K562 (cell line): ENCODE measurements around the gene ST3GAL5. TPM values are rescaled to one million over a fixed set of nuclear protein-coding genes. Genes with fewer than 3 reads are reported as not detected.

Experiments used
- CHD4 ChIP-seq: fragments of 200-600 bp; sonication (generic); IDR thresholded peaks from 3 replicates; pipeline ENCODE4 v1.6.1; 2012; ENCODE audit warnings: low read depth, mild to moderate bottlenecking, mixed read lengths, low read length, inconsistent platforms; ENCODE audit not compliant: insufficient read depth, insufficient replicate concordance, poor library complexity, severe bottlenecking
- NCOA2 ChIP-seq, 2 experiments: fragments of 450-650 bp; IDR thresholded peaks; 2 replicates each; pipeline ENCODE4 v1.6.1; 2018; ENCODE audit warnings: mild to moderate bottlenecking in 2 of 2, moderate library complexity in 1 of 2; ENCODE audit not compliant: partially characterized antibody in 2 of 2
- RB1 ChIP-seq: fragments of 450-650 bp; IDR thresholded peaks from 2 replicates; pipeline ENCODE4 v1.6.1; 2017; ENCODE audit warnings: low read depth, mild to moderate bottlenecking
- ZNF253 ChIP-seq: fragments of 250-450 bp; sonication (Bioruptor Pico); conservative IDR thresholded peaks from 2 replicates; pipeline ENCODE4 v1.6.1; 2021; ENCODE audit warnings: mild to moderate bottlenecking
- ZNF445 ChIP-seq: fragments of 250-450 bp; sonication (Bioruptor Pico); IDR thresholded peaks from 2 replicates; pipeline ENCODE4 v1.4.0; 2020; ENCODE audit warnings: low read depth, mild to moderate bottlenecking, moderate library complexity
- polyA plus RNA-seq, 8 experiments: library from polyadenylated mRNA; depleted of rRNA in 4 of 8; stranded (reverse) in 5 of 8; unstranded in 3 of 8; fragments of >200 nt; fragmentation: Nextera tagmentation in 2 of 8; fragmentation: Illumina TruSeq in 1 of 8; extraction: Ambion mirVana in 2 of 8; extraction: Trizol in 1 of 8; gene quantifications; 2 replicates each; pipeline versions ENCODE4 v1.2.1 to v1.2.3, GENCODE V29; 2011 to 2014; ENCODE audit warnings: inconsistent platforms in 1 of 8, missing spikeins in 1 of 8
- total RNA-seq, 7 experiments: library from RNA; depleted of rRNA in 6 of 7; stranded (reverse); fragments of >200 nt in 6 of 7; fragmentation: Illumina TruSeq in 2 of 7; extraction: Trizol in 2 of 7; gene quantifications; 2 replicates each; pipeline versions ENCODE4 v1.2.1 to v1.2.3, GENCODE V29; 2011 to 2021; ENCODE audit warnings: low replicate concordance in 1 of 7
- TF ChIP-seq, protein P1 (sequence below): sonication (generic); formaldehyde crosslinking; IDR thresholded peaks from 2 replicates; pipeline ENCODE4 v1.8.0; 2023; ENCODE audit warnings: missing genetic modification reagents, mild to moderate bottlenecking, borderline replicate concordance

ST3GAL5 gene
- total and polyA plus RNA-seq, 9 of the 15 experiments (the other 6 are each of a cell fraction or from before 2014, with no cell fraction given), result 1.6 to 10.0 (median 4.2) TPM

DNA sequence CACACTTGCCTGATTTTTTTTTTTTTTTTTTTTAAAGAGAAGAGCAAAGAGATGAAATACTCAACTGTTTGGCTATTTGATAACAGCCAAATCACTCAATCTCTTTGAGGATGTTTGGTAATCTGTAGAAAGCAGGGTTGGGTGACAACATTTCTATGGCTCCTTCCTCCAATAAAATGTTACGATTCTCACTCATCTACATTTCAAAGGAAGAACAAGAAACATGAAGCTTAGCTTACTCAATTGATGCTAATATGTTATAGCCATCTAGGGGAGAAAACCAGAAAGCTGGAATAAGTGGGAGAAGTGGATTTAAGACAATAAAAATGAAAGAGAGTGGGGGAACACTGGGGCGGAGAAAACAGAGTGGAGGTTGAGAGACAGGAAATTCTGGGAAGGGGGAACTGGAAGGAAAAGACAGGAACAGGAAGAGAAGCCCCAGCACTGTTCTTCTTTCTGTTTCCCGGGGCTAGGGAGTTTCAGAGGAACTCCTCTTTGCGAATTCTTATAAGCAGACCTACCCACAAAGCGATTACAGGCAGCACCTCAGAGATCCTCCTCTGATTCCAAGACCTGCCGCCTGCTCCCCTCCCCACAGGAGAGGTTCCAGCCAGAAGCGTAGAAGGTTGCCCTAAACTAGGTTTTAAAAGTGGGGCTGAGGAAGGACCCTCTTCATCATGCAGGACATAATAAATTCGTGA lies 13.3 kb downstream of the ST3GAL5 start (continued):
- TF ChIP-seq ZNF445 (CRISPR knock-in tag), result no peak
- TF ChIP-seq, protein P1, sequence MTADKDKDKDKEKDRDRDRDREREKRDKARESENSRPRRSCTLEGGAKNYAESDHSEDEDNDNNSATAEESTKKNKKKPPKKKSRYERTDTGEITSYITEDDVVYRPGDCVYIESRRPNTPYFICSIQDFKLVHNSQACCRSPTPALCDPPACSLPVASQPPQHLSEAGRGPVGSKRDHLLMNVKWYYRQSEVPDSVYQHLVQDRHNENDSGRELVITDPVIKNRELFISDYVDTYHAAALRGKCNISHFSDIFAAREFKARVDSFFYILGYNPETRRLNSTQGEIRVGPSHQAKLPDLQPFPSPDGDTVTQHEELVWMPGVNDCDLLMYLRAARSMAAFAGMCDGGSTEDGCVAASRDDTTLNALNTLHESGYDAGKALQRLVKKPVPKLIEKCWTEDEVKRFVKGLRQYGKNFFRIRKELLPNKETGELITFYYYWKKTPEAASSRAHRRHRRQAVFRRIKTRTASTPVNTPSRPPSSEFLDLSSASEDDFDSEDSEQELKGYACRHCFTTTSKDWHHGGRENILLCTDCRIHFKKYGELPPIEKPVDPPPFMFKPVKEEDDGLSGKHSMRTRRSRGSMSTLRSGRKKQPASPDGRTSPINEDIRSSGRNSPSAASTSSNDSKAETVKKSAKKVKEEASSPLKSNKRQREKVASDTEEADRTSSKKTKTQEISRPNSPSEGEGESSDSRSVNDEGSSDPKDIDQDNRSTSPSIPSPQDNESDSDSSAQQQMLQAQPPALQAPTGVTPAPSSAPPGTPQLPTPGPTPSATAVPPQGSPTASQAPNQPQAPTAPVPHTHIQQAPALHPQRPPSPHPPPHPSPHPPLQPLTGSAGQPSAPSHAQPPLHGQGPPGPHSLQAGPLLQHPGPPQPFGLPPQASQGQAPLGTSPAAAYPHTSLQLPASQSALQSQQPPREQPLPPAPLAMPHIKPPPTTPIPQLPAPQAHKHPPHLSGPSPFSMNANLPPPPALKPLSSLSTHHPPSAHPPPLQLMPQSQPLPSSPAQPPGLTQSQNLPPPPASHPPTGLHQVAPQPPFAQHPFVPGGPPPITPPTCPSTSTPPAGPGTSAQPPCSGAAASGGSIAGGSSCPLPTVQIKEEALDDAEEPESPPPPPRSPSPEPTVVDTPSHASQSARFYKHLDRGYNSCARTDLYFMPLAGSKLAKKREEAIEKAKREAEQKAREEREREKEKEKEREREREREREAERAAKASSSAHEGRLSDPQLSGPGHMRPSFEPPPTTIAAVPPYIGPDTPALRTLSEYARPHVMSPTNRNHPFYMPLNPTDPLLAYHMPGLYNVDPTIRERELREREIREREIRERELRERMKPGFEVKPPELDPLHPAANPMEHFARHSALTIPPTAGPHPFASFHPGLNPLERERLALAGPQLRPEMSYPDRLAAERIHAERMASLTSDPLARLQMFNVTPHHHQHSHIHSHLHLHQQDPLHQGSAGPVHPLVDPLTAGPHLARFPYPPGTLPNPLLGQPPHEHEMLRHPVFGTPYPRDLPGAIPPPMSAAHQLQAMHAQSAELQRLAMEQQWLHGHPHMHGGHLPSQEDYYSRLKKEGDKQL (CRISPR knock-in tag), result no peak
- TF ChIP-seq ZNF253, result no peak
- TF ChIP-seq CHD4, result no peak
- no peak for TF ChIP-seq NCOA2 (IDR thresholded peaks at IDR 0.05; ENCODE audit: partially characterized antibody in 2 of 2)
- TF ChIP-seq RB1, result no peak
